D721Med (cell line): ENCODE results near the gene ABCB8.
"Not testable (repeated sequence)": the region's sequence is repeated elsewhere in the genome, so short reads cannot be mapped to it uniquely, and the experiment has no call there.

Experiments
- DNase-seq: peaks from one replicate; pipeline ENCODE4 v3.0.0; 2011; ENCODE audit warnings: low spot score; ENCODE audit not compliant: insufficient read length
- FAIRE-seq: peaks from 2 replicates; lab custom pipeline; 2011; peaks lifted over from hg19 to GRCh38; lab: Jason Lieb, UNC
- TF ChIP-seq, protein P1 (sequence below): IDR thresholded peaks from 2 replicates; pipeline ENCODE4 v1.5.1; 2012; ENCODE audit warnings: mild to moderate bottlenecking, control low read depth; ENCODE audit not compliant: insufficient read depth; ENCODE audit errors: missing control alignments

ABCB8 gene

DNA sequence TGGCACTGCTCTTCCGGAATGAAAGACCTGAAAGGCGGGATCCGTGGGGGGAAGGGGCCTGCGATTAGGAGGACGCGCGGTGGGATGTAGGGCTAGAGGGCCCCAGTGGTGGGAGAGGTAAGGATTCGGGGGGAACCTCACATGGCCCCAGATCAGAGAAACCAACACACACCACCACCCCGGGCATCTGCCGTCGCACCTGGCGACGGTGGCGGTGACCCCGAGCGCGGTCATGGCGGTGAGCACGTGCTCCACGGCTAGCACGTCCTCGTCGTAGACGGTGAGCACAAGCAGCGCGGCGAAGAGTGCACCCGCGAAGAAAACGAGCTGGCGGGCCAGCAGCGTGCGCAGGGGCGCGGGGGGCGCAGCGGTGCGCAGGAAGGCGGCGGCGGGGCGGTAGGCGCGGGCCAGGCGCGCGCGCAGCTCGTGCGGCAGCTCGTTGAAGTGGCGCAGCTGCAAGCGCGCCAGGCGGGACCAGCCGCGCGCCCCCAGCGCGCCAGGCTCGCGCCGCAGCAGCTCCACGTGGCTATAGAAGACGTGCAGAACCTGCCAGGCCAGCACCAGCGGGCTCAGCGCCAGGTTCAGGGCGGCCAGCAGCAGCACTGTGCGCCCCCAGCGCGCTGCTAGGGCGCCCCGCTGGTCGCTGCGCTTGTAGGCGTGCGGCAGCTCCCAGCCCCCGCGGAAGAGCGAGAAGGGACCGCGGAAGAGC is 9.7 kb upstream of the ABCB8 start:
- no peak for FAIRE-seq
- TF ChIP-seq, protein P1, sequence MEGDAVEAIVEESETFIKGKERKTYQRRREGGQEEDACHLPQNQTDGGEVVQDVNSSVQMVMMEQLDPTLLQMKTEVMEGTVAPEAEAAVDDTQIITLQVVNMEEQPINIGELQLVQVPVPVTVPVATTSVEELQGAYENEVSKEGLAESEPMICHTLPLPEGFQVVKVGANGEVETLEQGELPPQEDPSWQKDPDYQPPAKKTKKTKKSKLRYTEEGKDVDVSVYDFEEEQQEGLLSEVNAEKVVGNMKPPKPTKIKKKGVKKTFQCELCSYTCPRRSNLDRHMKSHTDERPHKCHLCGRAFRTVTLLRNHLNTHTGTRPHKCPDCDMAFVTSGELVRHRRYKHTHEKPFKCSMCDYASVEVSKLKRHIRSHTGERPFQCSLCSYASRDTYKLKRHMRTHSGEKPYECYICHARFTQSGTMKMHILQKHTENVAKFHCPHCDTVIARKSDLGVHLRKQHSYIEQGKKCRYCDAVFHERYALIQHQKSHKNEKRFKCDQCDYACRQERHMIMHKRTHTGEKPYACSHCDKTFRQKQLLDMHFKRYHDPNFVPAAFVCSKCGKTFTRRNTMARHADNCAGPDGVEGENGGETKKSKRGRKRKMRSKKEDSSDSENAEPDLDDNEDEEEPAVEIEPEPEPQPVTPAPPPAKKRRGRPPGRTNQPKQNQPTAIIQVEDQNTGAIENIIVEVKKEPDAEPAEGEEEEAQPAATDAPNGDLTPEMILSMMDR, result no peak
- no peak for DNase-seq

DNA sequence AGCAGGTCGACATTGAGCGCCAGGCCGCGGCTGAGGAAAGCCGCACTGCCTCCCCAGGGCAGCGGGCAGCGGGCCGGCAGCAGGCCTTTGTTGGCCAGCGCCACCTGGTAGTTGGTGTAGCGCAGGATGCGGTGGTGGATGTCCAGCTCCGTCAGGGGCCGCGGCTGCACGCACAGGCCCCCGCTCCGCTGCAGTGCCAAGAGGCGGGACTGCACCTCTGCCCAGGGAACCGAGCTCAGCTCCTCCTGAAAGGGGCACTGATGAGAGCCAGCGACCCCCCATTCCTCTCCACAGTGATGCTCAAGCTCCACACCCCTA is 9.2 kb upstream of the ABCB8 start:
- DNase-seq (no peak), FAIRE-seq (no peak)
- TF ChIP-seq, protein P1, result no peak

DNA sequence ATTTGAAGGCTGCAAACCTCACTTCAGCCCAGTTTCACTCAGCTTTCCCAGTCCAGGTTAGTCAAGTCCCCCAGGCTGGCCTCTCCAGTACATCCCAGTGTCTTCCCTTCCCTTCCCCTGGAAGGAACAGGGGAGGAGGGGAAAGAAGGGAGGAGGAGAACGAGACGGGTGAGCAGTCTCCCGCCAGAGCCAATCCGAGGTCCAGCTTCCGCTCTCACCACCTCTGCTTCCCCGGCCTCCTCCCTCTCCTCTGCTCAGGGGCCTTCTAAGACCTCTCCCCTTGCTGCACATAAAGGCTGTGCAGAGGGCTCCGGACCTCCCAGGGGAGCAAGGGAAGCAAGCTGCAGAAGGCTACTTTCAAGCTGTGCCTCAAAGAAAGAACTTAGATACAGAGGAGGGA is 8.0 kb upstream of the ABCB8 start:
- no peak for DNase-seq
- TF ChIP-seq, protein P1, result no peak
- FAIRE-seq, result no peak

DNA sequence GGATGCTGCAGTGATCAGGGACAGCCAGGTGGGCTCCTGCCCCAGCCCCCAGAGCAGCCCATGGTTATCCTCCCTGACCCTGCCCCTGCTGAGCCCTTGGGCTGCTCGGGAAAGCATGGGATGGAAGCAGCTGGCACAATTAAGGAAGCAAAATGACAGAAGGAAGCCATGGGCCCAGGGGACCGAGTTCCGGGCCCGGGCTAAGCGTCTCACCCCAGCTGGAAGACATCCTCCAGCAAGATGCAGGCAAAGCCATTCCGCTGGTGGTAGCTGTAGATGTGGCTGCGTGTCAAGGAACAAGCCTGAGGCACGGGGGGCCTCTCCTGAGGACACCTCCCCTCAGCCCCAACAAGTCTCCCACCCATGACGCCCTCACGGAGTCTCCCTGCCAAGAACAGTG is 5.0 kb upstream of the ABCB8 start:
- FAIRE-seq, result no peak
- no peak for DNase-seq
- TF ChIP-seq, protein P1, result no peak

DNA sequence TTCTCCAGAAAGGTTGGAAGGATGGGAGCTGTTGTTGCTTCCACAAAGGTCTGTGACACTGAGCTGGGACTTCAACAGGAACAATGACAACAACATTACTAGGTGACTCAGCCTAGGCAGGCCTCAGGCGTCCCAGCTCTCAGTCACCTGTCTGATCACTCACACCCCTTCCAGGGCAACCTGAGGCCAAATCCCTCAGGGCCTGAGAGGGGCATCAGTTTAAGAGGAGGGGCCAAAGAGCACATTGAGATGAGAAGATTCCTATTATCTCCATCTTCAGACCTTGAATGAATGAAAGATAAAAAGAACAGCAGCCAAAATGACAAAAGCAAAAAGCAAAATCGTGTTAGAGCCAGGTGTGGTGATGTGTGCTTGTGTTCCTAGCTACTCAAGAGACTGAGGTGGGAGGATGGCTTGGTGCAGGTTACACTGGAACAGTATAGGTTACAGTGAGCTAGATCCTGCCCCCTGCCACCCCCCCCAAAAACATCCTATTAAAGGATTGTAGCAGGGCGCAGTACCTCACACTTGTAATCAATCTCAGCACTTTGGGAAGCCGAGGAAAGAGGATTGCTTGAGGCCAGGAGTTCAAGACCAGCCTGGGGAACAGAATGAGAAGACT is 3.7 kb upstream of the ABCB8 start, which contains the start of gene ATG9B:
ATG9B (minus strand) TSS at position 60 of the 622 bp plus-strand sequence. CDS start 71 bp downstream, outside the sequence.
- TF ChIP-seq, protein P1, result no peak
- no peak for DNase-seq
- no peak for FAIRE-seq

DNA sequence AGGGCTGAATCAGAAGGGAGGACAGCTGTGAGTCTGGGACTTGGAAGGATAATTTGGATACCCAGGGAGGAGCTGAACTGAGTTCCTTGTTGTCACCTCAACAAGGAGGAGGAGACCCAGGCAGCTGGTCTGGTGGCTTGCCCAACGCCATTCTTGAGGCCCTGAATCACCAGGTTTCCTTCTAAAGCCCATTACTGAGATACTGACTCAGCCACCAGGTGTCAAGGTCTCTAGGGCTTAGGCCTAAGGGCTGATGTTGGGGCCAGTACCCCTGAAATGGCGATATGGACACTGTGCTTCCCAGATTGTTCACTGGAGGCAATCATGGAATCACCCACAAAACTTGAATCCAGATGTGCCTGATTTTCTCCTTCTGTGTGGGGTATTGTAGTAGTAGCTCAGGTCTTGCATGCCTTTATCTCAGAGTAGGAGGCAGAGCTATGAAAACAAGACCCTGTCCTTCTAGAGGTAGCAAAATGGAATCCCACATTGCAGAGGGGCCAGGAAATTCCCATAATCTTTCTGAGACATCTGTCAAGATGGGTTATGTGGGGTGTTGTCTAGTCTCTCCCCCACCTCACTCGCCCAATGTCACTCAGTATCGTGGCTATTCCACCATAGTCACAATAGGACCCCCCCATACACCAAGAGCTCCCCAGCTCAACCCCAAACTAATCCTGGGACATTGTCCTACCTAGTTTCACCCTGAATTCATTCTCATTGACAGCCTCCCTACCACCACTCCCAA is 2.2 kb upstream of the ABCB8 start:
- DNase-seq, result no peak
- TF ChIP-seq, protein P1, result no peak
- no peak for FAIRE-seq

DNA sequence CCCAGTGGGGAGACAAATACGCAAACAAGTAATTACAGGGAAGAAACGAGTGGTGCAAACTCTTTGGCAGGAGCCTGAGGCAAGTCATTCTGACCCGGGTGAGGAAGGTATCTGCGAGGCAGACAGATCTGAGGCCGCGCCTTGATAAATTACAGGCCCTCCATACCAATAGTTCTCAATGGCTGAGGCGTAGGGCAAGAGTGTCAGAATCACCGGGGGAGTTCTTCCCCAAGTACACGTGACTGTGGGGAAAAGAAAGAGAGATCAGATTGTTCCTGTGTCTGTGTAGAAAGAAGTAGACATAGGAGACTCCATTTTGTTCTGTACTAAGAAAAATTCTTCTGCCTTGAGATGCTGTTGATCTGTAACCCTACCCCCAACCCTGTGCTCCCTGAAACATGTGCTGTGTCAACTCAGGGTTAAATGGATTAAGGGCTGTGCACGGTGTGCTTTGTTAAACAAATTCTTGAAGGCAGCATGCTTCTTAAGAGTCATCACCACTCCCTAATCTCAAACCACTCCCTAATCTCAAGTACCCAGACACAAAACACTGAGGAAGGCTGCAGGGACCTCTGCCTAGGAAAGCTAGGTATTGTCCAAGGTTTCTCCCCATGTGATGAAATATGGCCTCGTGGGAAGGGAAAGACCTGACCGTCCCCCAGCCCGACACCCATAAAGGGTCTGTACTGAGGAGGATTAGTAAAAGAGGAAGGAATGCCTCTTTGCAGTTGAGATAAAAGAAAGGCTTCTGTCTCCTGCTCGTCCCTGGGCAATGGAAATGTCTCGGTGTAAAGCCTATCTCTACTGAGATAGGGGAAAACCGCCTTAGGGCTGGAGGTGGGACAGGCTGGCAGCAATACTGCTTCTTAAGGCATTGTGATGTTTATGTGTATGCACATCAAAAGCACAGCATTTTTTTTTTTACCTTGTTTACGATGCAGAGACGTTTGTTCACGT is 1.2 kb upstream of the ABCB8 start:
- not testable (repeated sequence) for FAIRE-seq, DNase-seq

DNA sequence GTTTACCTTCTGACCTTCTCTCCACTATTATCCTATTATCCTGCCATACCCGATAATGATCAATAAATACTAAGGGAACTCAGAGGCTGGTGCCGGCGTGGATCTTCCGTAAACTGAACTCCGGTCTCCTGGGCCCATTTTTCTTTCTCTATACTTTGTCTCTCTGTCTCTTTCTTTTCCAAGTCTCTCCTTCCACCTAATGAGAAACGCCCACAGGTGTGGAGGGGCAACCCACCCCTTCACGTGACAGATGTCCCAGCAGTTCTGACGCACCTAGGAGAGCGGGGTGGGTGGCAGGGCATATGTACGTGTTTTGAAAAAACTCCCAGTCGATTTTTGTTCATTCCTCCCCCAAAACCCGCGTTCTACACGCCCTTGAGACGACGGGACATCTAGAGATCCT is 521 bp upstream of the ABCB8 start:
- not testable (repeated sequence) for FAIRE-seq, DNase-seq
